ENCODE results near the gene CNPY1.

Gene CNPY1

DNA sequence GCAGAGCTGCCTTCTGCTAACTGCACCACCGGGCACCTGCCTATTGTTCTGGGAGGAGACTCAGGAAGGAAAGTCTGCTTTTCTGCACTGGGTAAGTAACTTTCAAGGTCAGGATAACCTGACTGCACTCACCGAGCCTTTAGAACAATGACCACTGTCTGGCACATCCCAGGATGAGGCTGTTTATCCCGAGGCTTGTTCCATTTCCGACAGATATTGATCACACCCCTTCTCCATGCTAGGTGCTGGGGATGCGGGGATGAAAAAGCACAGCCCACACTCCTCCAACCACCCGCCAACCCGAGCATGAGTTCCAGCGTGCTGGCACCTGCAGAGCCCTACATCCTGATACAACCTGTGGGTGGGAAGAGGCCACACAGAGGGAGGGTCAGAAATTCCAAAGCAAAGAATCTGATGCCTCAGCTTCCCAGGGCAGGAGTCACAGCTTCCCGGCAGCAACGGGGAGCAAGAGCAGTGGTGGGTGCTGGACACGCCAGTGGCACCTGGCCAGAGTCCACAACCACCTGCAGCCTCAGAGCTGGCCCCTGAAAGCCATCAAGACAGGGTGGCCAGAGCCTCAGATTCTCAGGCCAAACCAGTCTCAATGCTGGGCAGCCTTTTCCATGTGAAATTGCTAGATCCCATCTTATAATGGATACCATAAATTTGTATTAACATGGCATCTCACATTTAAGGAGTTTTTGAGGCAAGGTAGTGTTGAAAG lies 34.9 kb upstream of the CNPY1 start:
- in situ Hi-C loops (cut with HindIII; ENCODE audit: low pct_ligation_motif_present, low pct_unique_long_range_greater_than_20kb, low sequenced_read_pairs): loop anchor here (25.0 kb wide), 1 partner anchor 156 kb away; no protein-coding TSS in a partner anchor
- no peak for DNase-seq

DNA sequence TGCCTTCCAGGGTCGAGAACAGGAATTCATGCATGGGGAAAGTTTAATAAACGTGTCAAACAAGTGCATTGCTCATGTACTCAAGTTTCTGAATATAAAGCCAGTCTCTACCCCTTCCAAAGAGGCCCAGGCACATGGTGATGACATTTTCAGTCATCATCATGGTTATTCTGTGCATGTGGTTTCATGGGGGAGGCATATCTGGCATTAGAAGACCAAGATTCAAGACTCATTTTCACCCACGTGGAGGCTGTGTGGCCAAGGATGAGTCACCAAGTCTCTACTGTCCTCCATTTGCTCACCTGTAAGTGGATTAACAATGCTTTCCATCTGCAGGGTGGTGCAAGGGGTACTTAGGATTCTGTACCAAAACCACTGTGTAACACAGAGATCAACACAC lies 34.0 kb upstream of the CNPY1 start:
- DNase-seq: no peak
- in situ Hi-C loops (cut with HindIII; ENCODE audit: low pct_ligation_motif_present, low pct_unique_long_range_greater_than_20kb, low sequenced_read_pairs): loop anchor here (25.0 kb wide), 1 partner anchor 157 kb away; no protein-coding TSS in a partner anchor

GRCh38 chr7:155579565-155579964 lies 33.2 kb upstream of the CNPY1 start:
- in situ Hi-C loops (cut with HindIII; ENCODE audit: low pct_ligation_motif_present, low pct_unique_long_range_greater_than_20kb, low sequenced_read_pairs): loop anchor here (25.0 kb wide), 1 partner anchor 158 kb away; no protein-coding TSS in a partner anchor
- DNase-seq: no peak

DNA sequence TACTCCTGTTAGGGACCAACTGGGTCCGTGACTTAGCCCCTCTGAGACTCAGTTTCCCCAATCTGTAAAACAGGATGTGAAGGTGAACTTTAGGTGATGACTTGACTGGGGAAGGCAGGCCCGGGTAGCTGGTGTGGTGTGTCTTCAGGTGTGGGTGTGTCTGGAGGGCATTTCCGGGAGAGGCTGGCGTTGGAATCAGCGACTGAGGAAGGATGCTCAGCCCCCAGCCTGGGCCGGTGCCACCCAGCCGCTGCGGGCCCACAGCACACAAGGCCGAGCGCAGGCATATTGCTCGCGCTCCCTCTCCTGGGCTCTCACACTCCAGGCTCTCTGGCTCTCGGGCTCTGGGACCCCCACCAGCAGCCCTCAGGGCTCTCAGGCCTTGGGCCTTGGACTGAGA lies 31.7 kb upstream of the CNPY1 start:
- no peak for DNase-seq
- in situ Hi-C loops (cut with HindIII; ENCODE audit: low pct_ligation_motif_present, low pct_unique_long_range_greater_than_20kb, low sequenced_read_pairs): loop anchor here (25.0 kb wide), 1 partner anchor 159 kb away; no protein-coding TSS in a partner anchor

GRCh38 chr7:155577509-155577905 lies 31.1 kb upstream of the CNPY1 start:
- in situ Hi-C loops (cut with HindIII; ENCODE audit: low pct_ligation_motif_present, low pct_unique_long_range_greater_than_20kb, low sequenced_read_pairs): loop anchor here (25.0 kb wide), 1 partner anchor 160 kb away; no protein-coding TSS in a partner anchor
- DNase-seq: no peak

- no peak for DNase-seq
- in situ Hi-C loops (cut with HindIII; ENCODE audit: low pct_ligation_motif_present, low pct_unique_long_range_greater_than_20kb, low sequenced_read_pairs): loop anchor here (25.0 kb wide), 1 partner anchor 160 kb away; no protein-coding TSS in a partner anchor
These were observed 30.6 kb upstream of the CNPY1 start for GRCh38 chr7:155576900-155577508.

DNA sequence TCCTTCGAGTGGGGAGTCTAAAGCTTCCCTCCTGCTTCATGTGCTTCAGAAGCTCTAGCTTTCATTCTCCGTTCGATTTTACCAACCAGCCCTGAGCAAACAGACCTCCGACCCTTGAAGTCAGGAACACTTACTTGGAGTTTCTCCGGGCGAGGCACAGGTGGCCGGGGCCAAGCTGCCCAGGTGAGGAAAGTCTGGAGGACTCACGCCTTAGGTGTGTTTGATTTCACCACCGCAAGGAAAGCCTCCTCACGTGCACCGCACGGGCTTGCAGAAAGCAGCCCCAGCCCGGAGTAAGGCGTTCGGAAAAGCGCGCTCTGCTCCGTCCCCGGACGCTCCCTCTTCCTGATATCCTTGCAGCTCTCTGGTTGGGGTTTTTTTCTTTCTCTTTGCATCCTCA lies 30.1 kb upstream of the CNPY1 start:
- in situ Hi-C loops (cut with HindIII; ENCODE audit: low pct_ligation_motif_present, low pct_unique_long_range_greater_than_20kb, low sequenced_read_pairs): loop anchor here (25.0 kb wide), 1 partner anchor 161 kb away; no protein-coding TSS in a partner anchor
- DNase-seq: no peak

GRCh38 chr7:155574556-155575290 lies 28.4 kb upstream of the CNPY1 start:
- DNase-seq: no peak
- in situ Hi-C loops (cut with HindIII; ENCODE audit: low pct_ligation_motif_present, low pct_unique_long_range_greater_than_20kb, low sequenced_read_pairs): loop anchor here (25.0 kb wide), 1 partner anchor 163 kb away; no protein-coding TSS in a partner anchor

GRCh38 chr7:155571581-155572345 lies 25.4 kb upstream of the CNPY1 start:
- no peak for DNase-seq
- in situ Hi-C loops (cut with HindIII; ENCODE audit: low pct_ligation_motif_present, low pct_unique_long_range_greater_than_20kb, low sequenced_read_pairs): no loop called here

- in situ Hi-C loops (cut with HindIII; ENCODE audit: low pct_ligation_motif_present, low pct_unique_long_range_greater_than_20kb, low sequenced_read_pairs): no loop called here
- no peak for DNase-seq
These were observed 24.6 kb upstream of the CNPY1 start for GRCh38 chr7:155570991-155571390.

DNA sequence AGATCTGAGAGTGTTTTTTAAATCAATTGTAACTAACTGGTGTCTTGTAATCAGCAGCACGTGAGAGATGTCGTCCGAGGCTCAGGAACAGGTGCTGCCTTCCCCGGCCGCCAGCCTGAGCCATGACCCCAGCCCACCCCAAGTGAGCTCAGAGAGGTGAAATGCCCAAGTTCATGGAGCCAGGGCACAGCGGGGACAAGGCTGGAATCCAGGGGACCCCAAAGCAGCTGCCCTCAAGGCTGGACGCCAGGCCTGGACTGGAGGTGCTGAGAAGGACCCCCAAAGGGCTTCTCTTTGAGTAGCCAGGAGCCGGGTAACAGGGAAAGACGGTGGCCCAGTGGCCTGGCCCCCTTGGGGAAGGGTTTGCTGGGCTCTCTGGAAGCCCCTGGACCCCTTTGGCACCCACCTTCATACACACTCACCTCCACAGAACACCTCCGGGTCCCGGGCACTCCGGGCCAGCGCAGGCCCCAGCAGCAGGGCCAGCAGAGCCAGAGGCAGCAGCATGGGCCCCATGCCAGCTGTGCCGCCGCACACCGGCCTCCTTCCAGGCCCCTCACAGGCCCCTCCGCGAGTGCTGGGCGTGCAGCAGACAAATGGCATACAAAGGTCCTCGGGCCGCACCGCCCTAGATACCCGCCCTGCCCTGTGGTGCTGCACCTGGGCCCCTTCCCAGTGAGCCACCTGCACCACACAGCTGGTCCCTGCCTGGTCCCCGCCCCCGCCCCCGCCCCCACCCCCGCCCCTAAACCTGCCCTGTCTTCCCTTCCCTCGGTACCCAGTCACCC lies 24.0 kb upstream of the CNPY1 start:
- in situ Hi-C loops (cut with HindIII; ENCODE audit: low pct_ligation_motif_present, low pct_unique_long_range_greater_than_20kb, low sequenced_read_pairs): no loop called here
- no peak for DNase-seq

GRCh38 chr7:155569681-155570080 lies 23.3 kb upstream of the CNPY1 start:
- no peak for DNase-seq
- in situ Hi-C loops (cut with HindIII; ENCODE audit: low pct_ligation_motif_present, low pct_unique_long_range_greater_than_20kb, low sequenced_read_pairs): no loop called here

- in situ Hi-C loops (cut with HindIII; ENCODE audit: low pct_ligation_motif_present, low pct_unique_long_range_greater_than_20kb, low sequenced_read_pairs): no loop called here
- no peak for DNase-seq
These were observed 22.6 kb upstream of the CNPY1 start for GRCh38 chr7:155568842-155569494.

GRCh38 chr7:155568333-155568660 lies 21.9 kb upstream of the CNPY1 start:
- in situ Hi-C loops (cut with HindIII; ENCODE audit: low pct_ligation_motif_present, low pct_unique_long_range_greater_than_20kb, low sequenced_read_pairs): no loop called here
- DNase-seq: no peak

GRCh38 chr7:155567646-155568332 lies 21.4 kb upstream of the CNPY1 start:
- DNase-seq: no peak
- in situ Hi-C loops (cut with HindIII; ENCODE audit: low pct_ligation_motif_present, low pct_unique_long_range_greater_than_20kb, low sequenced_read_pairs): no loop called here

GRCh38 chr7:155566011-155566836 lies 19.9 kb upstream of the CNPY1 start:
- no peak for DNase-seq
- in situ Hi-C loops (cut with HindIII; ENCODE audit: low pct_ligation_motif_present, low pct_unique_long_range_greater_than_20kb, low sequenced_read_pairs): no loop called here

All from ACHN (cell line).